Measurements from ENCODE around the gene WRAP73.

Gene WRAP73

DNA sequence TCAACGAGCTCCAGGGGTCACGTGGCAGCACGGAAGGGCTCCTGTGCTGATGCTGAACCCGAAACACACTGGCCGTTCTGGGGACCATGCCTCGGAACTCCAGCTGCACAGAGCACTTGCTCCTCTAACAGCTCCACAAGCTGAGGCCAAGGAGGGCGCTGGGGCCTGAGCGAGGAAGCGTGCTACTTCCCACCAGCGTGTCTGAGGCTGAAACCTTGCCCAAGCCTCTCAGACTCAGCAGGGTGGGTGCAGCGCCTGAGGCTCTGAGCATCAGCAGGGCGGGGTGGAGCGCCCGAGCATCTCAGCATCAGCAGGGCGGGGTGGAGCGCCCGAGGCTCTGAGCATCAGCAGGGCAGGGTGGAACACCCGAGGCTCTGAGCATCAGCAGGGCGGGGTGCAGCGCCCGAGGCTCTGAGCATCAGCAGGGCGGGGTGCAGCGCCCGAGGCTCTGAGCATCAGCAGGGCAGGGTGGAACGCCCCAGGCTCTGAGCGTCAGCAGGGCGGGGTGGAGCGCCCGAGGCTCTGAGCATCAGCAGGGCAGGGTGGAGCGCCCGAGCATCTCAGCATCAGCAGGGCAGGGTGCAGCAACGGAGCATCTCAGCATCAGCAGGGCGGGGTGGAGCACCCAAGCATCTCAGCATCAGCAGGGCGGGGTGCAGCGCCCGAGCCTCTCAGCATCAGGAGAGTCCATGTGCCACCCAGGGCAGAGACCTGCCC, 9.6 kb downstream of the WRAP73 start:
- DNase-seq (ENCODE audit: low read depth), result no peak
- TF ChIP-seq, protein P1, sequence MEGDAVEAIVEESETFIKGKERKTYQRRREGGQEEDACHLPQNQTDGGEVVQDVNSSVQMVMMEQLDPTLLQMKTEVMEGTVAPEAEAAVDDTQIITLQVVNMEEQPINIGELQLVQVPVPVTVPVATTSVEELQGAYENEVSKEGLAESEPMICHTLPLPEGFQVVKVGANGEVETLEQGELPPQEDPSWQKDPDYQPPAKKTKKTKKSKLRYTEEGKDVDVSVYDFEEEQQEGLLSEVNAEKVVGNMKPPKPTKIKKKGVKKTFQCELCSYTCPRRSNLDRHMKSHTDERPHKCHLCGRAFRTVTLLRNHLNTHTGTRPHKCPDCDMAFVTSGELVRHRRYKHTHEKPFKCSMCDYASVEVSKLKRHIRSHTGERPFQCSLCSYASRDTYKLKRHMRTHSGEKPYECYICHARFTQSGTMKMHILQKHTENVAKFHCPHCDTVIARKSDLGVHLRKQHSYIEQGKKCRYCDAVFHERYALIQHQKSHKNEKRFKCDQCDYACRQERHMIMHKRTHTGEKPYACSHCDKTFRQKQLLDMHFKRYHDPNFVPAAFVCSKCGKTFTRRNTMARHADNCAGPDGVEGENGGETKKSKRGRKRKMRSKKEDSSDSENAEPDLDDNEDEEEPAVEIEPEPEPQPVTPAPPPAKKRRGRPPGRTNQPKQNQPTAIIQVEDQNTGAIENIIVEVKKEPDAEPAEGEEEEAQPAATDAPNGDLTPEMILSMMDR (IDR thresholded peaks at IDR 0.05; ENCODE audit: control insufficient read depth, extremely low read depth, insufficient read depth), result no peak
- H3K4me3 ChIP-seq (ENCODE audit: low read depth, low read length), result no peak overlapping the region

DNA sequence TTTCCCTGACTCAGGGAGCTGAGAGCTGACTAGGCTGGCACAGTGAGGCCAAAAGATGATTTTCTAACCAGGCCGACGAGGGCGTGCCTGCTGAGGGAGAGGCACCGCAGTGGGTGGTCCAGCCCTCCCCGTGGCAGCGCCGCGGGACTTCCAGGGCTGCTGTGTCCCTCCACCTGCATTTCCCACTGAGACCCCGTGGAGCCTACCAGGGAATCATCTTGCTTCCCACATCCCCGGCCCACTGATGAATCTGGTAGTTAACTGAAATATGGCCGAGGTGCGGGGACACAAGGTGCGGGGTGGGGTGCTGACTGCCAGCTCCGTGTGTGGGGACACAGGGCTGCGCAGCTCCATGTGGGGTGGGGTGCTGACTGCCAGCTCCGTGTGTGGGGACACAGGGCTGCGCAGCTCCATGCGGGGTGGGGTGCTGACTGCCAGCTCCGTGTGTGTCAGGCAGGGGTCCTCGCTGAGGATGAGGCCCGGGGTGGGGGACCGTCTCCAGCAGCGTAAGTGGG, 10.4 kb downstream of the WRAP73 start:
- H3K4me3 ChIP-seq (ENCODE audit: low read depth, low read length), result no peak overlapping the region
- no peak for DNase-seq (ENCODE audit: low read depth)
- TF ChIP-seq, protein P1 (IDR thresholded peaks at IDR 0.05; ENCODE audit: control insufficient read depth, extremely low read depth, insufficient read depth), result no peak

DNA sequence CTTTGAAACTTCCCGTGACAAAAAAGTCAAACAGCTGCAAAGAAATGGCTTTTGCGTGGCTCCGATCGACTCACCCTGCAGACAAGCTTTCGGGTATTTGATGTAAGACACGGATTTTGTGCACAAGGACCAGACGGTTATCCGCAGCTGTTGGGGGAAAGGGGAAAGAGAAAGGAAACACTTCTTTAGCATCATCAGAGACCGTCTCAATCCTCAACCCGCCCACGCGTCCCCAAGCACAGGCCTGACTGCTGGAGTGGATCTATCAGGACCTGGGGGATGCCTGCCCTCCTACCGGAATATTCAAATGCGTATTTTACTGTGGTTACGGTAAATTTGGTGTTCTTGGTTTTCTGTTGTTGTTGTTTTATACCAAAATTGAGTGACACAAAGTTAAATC, 11.2 kb downstream of the WRAP73 start:
- no peak overlapping the region for H3K4me3 ChIP-seq (ENCODE audit: low read depth, low read length)
- TF ChIP-seq, protein P1 (IDR thresholded peaks at IDR 0.05; ENCODE audit: control insufficient read depth, extremely low read depth, insufficient read depth), result no peak
- no peak for DNase-seq (ENCODE audit: low read depth)

DNA sequence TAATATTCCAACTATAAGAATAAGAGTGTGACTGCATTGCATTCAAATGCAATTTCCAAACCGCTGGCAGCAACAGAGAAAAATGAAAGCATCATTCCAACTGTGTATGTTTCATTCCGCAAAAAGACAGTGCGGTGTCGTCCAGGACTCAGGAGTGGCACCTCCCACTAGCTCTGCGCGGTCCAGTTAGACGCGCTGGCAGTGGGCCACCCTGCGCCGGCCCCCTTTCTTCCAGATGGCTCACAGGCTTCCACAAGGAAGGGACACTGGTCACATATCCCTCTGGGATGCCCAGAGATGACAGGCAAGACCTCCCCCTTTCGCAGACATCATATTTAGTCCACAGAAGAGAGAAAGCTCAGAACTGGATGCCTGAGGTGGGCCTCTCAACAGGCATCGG, 11.9 kb downstream of the WRAP73 start:
- no peak for DNase-seq (ENCODE audit: low read depth)
- H3K4me3 ChIP-seq (ENCODE audit: low read depth, low read length), result no peak overlapping the region
- TF ChIP-seq, protein P1 (IDR thresholded peaks at IDR 0.05; ENCODE audit: control insufficient read depth, extremely low read depth, insufficient read depth), result no peak

DNA sequence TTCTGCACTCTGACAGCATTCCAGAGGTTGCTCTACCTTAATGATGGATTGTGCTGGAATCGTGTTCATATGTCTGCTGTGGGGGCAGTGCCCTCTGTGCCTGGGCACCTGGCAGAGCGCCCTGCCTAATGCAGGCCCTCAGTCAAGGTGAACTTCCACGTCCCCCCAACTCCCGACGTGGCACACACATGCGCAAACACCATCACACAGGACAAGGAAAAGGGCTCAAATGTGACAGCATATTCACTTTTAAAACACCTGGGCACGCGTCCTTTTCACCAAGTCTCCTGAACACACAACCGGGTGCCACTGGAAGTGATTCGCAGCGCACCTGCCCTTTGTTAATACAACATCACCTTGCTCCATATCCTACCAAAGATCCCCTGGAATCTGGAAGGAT, 13.4 kb downstream of the WRAP73 start:
- DNase-seq (ENCODE audit: low read depth), result no peak
- H3K4me3 ChIP-seq (ENCODE audit: low read depth, low read length), result no peak overlapping the region
- TF ChIP-seq, protein P1 (IDR thresholded peaks at IDR 0.05; ENCODE audit: control insufficient read depth, extremely low read depth, insufficient read depth), result no peak

DNA sequence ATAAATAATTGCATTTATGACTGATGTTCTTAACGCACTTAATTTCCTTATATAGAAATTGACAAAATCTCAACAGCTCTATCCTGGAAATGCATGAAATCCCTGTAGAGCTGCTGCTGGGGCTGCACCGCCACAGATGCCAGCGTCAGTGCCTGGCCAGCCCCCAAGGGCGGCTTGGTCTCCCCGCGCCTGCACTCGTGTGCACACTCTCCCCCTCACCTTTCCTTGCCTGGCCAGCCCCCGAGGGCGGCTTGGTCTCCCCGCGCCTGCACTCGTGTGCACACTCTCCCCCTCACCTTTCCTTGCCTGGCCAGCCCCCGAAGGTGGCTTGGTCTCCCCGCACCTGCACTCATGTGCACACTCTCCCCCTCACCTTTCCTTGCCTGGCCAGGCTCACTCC, 13.8 kb downstream of the WRAP73 start:
- no peak overlapping the region for H3K4me3 ChIP-seq (ENCODE audit: low read depth, low read length)
- DNase-seq (ENCODE audit: low read depth), result no peak
- TF ChIP-seq, protein P1 (IDR thresholded peaks at IDR 0.05; ENCODE audit: control insufficient read depth, extremely low read depth, insufficient read depth), result no peak

Measured in LNCaP clone FGC (cell line).